Measurements from ENCODE around the gene XIRP1.
A peak's percentile ranks its signal among the peaks of the same experiment; 100 is the strongest.

GRCh38 chr3:39184081-39184967 lies 8.1 kb downstream of the XIRP1 start:
- TF ChIP-seq CTCF (conservative IDR thresholded peaks at IDR 0.05; ENCODE audit: low read depth in 2 of 2): peak in 1 of 2 experiments; percentile 29; a peak in 2 of 4 replicates
- TF ChIP-seq ZNF462 (CRISPR knock-in tag; IDR thresholded peaks at IDR 0.05): no peak
- no peak for TF ChIP-seq POLR2AphosphoS5 (IDR thresholded peaks at IDR 0.05; ENCODE audit: low read depth)
- no peak for TF ChIP-seq EZH2 (IDR thresholded peaks at IDR 0.05; ENCODE audit: low read depth, unreplicated experiment)
- TF ChIP-seq ETS1 (IDR thresholded peaks at IDR 0.05): no peak
- TF ChIP-seq CREB1 (CRISPR knock-in tag; IDR thresholded peaks at IDR 0.05; ENCODE audit: low read depth): no peak
- TF ChIP-seq REST (IDR thresholded peaks at IDR 0.05; ENCODE audit: unreplicated experiment): no peak
- no peak for TF ChIP-seq EZH2phosphoT487 (IDR thresholded peaks at IDR 0.05; ENCODE audit: unreplicated experiment)
- TF ChIP-seq ZNF114 (CRISPR knock-in tag; IDR thresholded peaks at IDR 0.05): no peak
- no peak for TF ChIP-seq JUNB (IDR thresholded peaks at IDR 0.05; ENCODE audit: unreplicated experiment)

All from GM23338 (cell line).